Activated B cell treated with CpG ODN at 0.5 μM for 24 hours (primary cell): ENCODE results near the gene PDE9A. TPM values are rescaled to one million over a fixed set of nuclear protein-coding genes. Genes with fewer than 3 reads are reported as not detected.

Source experiments
- ATAC-seq: fragments of 200-7000 bp; cut with Tn5 transposase; one replicate; pipeline ENCODE4 v1.10.0; 2021; ENCODE audit warnings: low read depth, mild to moderate bottlenecking, moderate library complexity
- CTCF ChIA-PET: fragments of 350-600 bp; sonication (Branson Sonifier 250); formaldehyde crosslinking; loops from one replicate; lab custom pipeline; 2021; ENCODE audit warnings: antibody characterized with exemption; lab: Charles Lee
- POLR2A ChIA-PET: fragments of 350-600 bp; sonication (Branson Sonifier 250); formaldehyde crosslinking; loops from one replicate; lab custom pipeline; 2021; ENCODE audit warnings: antibody characterized with exemption; lab: Charles Lee
- DNase-seq: peaks from one replicate; pipeline ENCODE4 v3.0.0; 2022
- H3K27ac Mint-ChIP-seq: one replicate; pipeline ENCODE4 v1.8.0; 2020; ENCODE audit warnings: mixed read lengths
- H3K27me3 Mint-ChIP-seq: one replicate; pipeline ENCODE4 v1.8.0; 2021; ENCODE audit warnings: mixed read lengths
- H3K36me3 Mint-ChIP-seq: one replicate; pipeline ENCODE4 v1.8.0; 2021; ENCODE audit warnings: low read depth, mixed read lengths
- H3K4me1 Mint-ChIP-seq: one replicate; pipeline ENCODE4 v1.8.0; 2021; ENCODE audit warnings: mixed read lengths
- H3K4me3 Mint-ChIP-seq: one replicate; pipeline ENCODE4 v1.8.0; 2020; ENCODE audit warnings: mild to moderate bottlenecking, mixed read lengths
- H3K9me3 Mint-ChIP-seq: one replicate; pipeline ENCODE4 v1.8.0; 2020; ENCODE audit warnings: mixed read lengths
- CTCF ChIP-seq: fragments of 200-600 bp; IDR thresholded peaks from one replicate; pipeline ENCODE4 v1.8.0; 2022; ENCODE audit warnings: antibody characterized with exemption, mild to moderate bottlenecking
- intact Hi-C: fragments of 100-400 bp; cut with micrococcal nuclease; formaldehyde crosslinking; loops from one replicate; pipeline ENCODE4 v1.15.1; 2024
- total RNA-seq: library from RNA; stranded (reverse); gene quantifications from 2 replicates; pipeline ENCODE4 v1.2.3, GENCODE V29; 2022

Gene PDE9A
- total RNA-seq, 1 donor from 2014 or later: 0.58 TPM

GRCh38 chr21:42781971-42782722 is 128.7 kb downstream of the PDE9A start:
- H3K9me3 Mint-ChIP-seq: no peaks in the 10 kb centered on the region
- no peak overlapping the region for H3K4me3 Mint-ChIP-seq
- H3K27me3 Mint-ChIP-seq: peaks cover 18% of the 10 kb centered on the region
- intact Hi-C loops: loop anchor here (5.0 kb wide), 2 partner anchors 35 kb away; no protein-coding TSS in a partner anchor
- no peaks in the 10 kb centered on the region for H3K36me3 Mint-ChIP-seq
- DNase-seq (no peak), ATAC-seq (no peak)
- ChIA-PET POLR2A (interaction anchor here (1.4 to 2.0 kb wide), 2 partner anchors 10 to 44 kb away, joined by 3 to 12 read pairs; no protein-coding TSS in a partner anchor), CTCF (no interaction called here)
- peaks cover 49% of the 10 kb centered on the region for H3K4me1 Mint-ChIP-seq
- TF ChIP-seq CTCF: no peak
- no peak overlapping the region for H3K27ac Mint-ChIP-seq

- H3K9me3 Mint-ChIP-seq: no peaks in the 10 kb centered on the region
- H3K36me3 Mint-ChIP-seq: no peaks in the 10 kb centered on the region
- POLR2A ChIA-PET: interaction anchor here (1.2 to 2.0 kb wide), 2 partner anchors 36 to 45 kb away, joined by 3 to 12 read pairs; no protein-coding TSS in a partner anchor
- DNase-seq: no peak
- CTCF ChIA-PET: no interaction called here
- H3K27me3 Mint-ChIP-seq: peaks cover 18% of the 10 kb centered on the region
- TF ChIP-seq CTCF: no peak
- ATAC-seq: no peak
- H3K4me3 Mint-ChIP-seq: peak overlapping the region; percentile 19
- peak overlapping the region; percentile 24 for H3K27ac Mint-ChIP-seq
- peaks cover 43% of the 10 kb centered on the region for H3K4me1 Mint-ChIP-seq
- intact Hi-C loops: loop anchor here (5.0 kb wide), 2 partner anchors 35 kb away; no protein-coding TSS in a partner anchor
These were observed 129.4 kb downstream of the PDE9A start for GRCh38 chr21:42782723-42783242.

- H3K4me1 Mint-ChIP-seq: peaks cover 37% of the 10 kb centered on the region
- H3K27ac Mint-ChIP-seq: peak overlapping the region; percentile 92
- no peaks in the 10 kb centered on the region for H3K9me3 Mint-ChIP-seq
- no peaks in the 10 kb centered on the region for H3K36me3 Mint-ChIP-seq
- CTCF ChIA-PET: no interaction called here
- H3K4me3 Mint-ChIP-seq: peak overlapping the region; percentile 82
- DNase-seq (no peak), ATAC-seq (peak; percentile 29)
- intact Hi-C loops: loop anchor here (2.0 to 5.0 kb wide), 3 partner anchors 17 to 37 kb away; no protein-coding TSS in a partner anchor
- H3K27me3 Mint-ChIP-seq: peaks cover 18% of the 10 kb centered on the region
- no peak for TF ChIP-seq CTCF
- POLR2A ChIA-PET: interaction anchor here (0.8 to 2.0 kb wide), 3 partner anchors 37 to 129 kb away, joined by 3 to 12 read pairs (median 4); no protein-coding TSS in a partner anchor
These were observed 130.9 kb downstream of the PDE9A start for GRCh38 chr21:42784276-42784675.

- peaks cover 35% of the 10 kb centered on the region for H3K4me1 Mint-ChIP-seq
- ChIA-PET POLR2A (no interaction called here), CTCF (no interaction called here)
- peaks cover 18% of the 10 kb centered on the region for H3K27me3 Mint-ChIP-seq
- H3K4me3 Mint-ChIP-seq: peak overlapping the region; percentile 56
- no peak for TF ChIP-seq CTCF
- no peak for DNase-seq
- H3K36me3 Mint-ChIP-seq: no peaks in the 10 kb centered on the region
- H3K27ac Mint-ChIP-seq: peak overlapping the region; percentile 70
- no peak for ATAC-seq
- no peaks in the 10 kb centered on the region for H3K9me3 Mint-ChIP-seq
- intact Hi-C loops: loop anchor here (2.0 to 5.0 kb wide), 3 partner anchors 16 to 38 kb away; no protein-coding TSS in a partner anchor
These were observed 131.6 kb downstream of the PDE9A start for GRCh38 chr21:42784896-42785451.
